ENCODE measurements around the gene DGKD. TPM values are rescaled to one million over a fixed set of nuclear protein-coding genes. Genes with fewer than 3 reads are reported as not detected.

DGKD gene
- total and polyA plus RNA-seq, 9 of the 15 experiments (the other 6 are each of a cell fraction or from before 2014, with no cell fraction given): 0.52 to 29.5 (median 10.6) TPM

DNA sequence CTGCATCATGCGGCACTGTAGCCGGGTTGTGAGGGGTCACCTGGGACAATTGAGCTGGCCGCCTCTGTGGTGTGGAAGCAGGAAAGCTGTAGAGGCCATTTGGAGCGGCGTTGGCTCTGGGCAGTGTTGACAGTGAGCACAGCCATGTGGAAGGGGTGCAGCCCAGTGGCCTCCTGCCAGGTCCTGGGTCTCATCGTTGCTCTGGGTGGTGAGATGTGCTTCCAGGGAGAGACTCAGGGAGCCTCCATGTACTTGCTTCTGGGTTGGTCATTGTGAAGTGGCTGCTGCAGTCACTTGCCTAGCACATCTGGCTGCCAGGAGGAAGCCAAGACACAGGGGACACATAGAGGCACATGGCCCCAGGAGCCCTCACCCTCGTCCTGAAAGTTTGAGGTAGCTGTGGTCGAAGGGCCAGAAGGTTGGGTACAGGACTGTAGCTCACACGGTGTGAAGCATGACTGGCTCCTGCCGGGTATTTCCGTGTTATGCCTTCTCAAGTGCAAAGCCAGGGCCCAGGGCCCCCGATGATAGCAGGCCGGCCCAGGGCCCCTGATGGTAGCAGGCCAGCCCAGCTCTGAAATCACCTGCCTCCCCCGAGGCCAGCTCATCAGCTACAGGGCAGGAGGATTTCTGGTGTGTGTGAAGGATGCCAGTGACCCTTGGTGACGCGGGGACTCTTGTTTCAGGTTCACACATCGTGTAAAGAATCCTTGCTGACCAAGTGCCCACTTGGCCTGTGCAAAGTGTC is 82.6 kb downstream of the DGKD start:
- intact Hi-C loops (cut with micrococcal nuclease): no loop called here
- TF ChIP-seq PYGO2 (tag; IDR thresholded peaks at IDR 0.05): no peak
- TF ChIP-seq ZC3H4 (CRISPR knock-in tag; IDR thresholded peaks at IDR 0.05; ENCODE audit: borderline replicate concordance): no peak
- no peak for TF ChIP-seq EWSR1 (IDR thresholded peaks at IDR 0.05; ENCODE audit: borderline replicate concordance, low read depth, partially characterized antibody)
- TF ChIP-seq, protein P1, sequence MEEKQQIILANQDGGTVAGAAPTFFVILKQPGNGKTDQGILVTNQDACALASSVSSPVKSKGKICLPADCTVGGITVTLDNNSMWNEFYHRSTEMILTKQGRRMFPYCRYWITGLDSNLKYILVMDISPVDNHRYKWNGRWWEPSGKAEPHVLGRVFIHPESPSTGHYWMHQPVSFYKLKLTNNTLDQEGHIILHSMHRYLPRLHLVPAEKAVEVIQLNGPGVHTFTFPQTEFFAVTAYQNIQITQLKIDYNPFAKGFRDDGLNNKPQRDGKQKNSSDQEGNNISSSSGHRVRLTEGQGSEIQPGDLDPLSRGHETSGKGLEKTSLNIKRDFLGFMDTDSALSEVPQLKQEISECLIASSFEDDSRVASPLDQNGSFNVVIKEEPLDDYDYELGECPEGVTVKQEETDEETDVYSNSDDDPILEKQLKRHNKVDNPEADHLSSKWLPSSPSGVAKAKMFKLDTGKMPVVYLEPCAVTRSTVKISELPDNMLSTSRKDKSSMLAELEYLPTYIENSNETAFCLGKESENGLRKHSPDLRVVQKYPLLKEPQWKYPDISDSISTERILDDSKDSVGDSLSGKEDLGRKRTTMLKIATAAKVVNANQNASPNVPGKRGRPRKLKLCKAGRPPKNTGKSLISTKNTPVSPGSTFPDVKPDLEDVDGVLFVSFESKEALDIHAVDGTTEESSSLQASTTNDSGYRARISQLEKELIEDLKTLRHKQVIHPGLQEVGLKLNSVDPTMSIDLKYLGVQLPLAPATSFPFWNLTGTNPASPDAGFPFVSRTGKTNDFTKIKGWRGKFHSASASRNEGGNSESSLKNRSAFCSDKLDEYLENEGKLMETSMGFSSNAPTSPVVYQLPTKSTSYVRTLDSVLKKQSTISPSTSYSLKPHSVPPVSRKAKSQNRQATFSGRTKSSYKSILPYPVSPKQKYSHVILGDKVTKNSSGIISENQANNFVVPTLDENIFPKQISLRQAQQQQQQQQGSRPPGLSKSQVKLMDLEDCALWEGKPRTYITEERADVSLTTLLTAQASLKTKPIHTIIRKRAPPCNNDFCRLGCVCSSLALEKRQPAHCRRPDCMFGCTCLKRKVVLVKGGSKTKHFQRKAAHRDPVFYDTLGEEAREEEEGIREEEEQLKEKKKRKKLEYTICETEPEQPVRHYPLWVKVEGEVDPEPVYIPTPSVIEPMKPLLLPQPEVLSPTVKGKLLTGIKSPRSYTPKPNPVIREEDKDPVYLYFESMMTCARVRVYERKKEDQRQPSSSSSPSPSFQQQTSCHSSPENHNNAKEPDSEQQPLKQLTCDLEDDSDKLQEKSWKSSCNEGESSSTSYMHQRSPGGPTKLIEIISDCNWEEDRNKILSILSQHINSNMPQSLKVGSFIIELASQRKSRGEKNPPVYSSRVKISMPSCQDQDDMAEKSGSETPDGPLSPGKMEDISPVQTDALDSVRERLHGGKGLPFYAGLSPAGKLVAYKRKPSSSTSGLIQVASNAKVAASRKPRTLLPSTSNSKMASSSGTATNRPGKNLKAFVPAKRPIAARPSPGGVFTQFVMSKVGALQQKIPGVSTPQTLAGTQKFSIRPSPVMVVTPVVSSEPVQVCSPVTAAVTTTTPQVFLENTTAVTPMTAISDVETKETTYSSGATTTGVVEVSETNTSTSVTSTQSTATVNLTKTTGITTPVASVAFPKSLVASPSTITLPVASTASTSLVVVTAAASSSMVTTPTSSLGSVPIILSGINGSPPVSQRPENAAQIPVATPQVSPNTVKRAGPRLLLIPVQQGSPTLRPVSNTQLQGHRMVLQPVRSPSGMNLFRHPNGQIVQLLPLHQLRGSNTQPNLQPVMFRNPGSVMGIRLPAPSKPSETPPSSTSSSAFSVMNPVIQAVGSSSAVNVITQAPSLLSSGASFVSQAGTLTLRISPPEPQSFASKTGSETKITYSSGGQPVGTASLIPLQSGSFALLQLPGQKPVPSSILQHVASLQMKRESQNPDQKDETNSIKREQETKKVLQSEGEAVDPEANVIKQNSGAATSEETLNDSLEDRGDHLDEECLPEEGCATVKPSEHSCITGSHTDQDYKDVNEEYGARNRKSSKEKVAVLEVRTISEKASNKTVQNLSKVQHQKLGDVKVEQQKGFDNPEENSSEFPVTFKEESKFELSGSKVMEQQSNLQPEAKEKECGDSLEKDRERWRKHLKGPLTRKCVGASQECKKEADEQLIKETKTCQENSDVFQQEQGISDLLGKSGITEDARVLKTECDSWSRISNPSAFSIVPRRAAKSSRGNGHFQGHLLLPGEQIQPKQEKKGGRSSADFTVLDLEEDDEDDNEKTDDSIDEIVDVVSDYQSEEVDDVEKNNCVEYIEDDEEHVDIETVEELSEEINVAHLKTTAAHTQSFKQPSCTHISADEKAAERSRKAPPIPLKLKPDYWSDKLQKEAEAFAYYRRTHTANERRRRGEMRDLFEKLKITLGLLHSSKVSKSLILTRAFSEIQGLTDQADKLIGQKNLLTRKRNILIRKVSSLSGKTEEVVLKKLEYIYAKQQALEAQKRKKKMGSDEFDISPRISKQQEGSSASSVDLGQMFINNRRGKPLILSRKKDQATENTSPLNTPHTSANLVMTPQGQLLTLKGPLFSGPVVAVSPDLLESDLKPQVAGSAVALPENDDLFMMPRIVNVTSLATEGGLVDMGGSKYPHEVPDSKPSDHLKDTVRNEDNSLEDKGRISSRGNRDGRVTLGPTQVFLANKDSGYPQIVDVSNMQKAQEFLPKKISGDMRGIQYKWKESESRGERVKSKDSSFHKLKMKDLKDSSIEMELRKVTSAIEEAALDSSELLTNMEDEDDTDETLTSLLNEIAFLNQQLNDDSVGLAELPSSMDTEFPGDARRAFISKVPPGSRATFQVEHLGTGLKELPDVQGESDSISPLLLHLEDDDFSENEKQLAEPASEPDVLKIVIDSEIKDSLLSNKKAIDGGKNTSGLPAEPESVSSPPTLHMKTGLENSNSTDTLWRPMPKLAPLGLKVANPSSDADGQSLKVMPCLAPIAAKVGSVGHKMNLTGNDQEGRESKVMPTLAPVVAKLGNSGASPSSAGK (IDR thresholded peaks at IDR 0.05): no peak
- TF ChIP-seq, protein P2, sequence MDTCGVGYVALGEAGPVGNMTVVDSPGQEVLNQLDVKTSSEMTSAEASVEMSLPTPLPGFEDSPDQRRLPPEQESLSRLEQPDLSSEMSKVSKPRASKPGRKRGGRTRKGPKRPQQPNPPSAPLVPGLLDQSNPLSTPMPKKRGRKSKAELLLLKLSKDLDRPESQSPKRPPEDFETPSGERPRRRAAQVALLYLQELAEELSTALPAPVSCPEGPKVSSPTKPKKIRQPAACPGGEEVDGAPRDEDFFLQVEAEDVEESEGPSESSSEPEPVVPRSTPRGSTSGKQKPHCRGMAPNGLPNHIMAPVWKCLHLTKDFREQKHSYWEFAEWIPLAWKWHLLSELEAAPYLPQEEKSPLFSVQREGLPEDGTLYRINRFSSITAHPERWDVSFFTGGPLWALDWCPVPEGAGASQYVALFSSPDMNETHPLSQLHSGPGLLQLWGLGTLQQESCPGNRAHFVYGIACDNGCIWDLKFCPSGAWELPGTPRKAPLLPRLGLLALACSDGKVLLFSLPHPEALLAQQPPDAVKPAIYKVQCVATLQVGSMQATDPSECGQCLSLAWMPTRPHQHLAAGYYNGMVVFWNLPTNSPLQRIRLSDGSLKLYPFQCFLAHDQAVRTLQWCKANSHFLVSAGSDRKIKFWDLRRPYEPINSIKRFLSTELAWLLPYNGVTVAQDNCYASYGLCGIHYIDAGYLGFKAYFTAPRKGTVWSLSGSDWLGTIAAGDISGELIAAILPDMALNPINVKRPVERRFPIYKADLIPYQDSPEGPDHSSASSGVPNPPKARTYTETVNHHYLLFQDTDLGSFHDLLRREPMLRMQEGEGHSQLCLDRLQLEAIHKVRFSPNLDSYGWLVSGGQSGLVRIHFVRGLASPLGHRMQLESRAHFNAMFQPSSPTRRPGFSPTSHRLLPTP (IDR thresholded peaks at IDR 0.05; ENCODE audit: borderline replicate concordance, extremely low read depth, insufficient read length): no peak
- no peak for TF ChIP-seq KDM1A (IDR thresholded peaks at IDR 0.05)
- no peak for TF ChIP-seq ARID1B (IDR thresholded peaks at IDR 0.05)

More for the DNA sequence above, 82.6 kb downstream of the DGKD start:
- Histone ChIP-seq H2AFZ (ENCODE audit: low read depth, low read length) (no peak overlapping the region), H3K79me2 (ENCODE audit: control insufficient read depth, insufficient read depth, low read length) (no peaks in the 10 kb centered on the region), H3K9me1 (ENCODE audit: control insufficient read depth, insufficient read depth, low read length) (no peaks in the 10 kb centered on the region), H3K4me2 (ENCODE audit: insufficient read depth, low read length) (no peak overlapping the region), H3K9ac (ENCODE audit: insufficient read depth in 1 of 2, low read depth in 2 of 2, low read length in 2 of 2) (no peak overlapping the region), H3K4me1 (replicated peaks in 1 of 2; ENCODE audit: control insufficient read depth in 2 of 2, insufficient read depth in 2 of 2, low read length in 2 of 2) (no peaks in the 10 kb centered on the region; a peak in 2 of 5 replicates), H3K36me3 (ENCODE audit: control insufficient read depth, insufficient read depth, low read length) (peaks cover 37% of the 10 kb centered on the region; the same call in 2 of the 3 replicates), H4K20me1 (replicated peaks; ENCODE audit: control insufficient read depth, insufficient read depth, low read length) (no peaks in the 10 kb centered on the region), H3K4me3 (no peak overlapping the region), H3K27me3 (ENCODE audit: control insufficient read depth in 2 of 2, insufficient read depth in 2 of 2, low read length in 2 of 2) (no peaks in the 10 kb centered on the region), H3K9me3 (replicated peaks; ENCODE audit: control insufficient read depth, insufficient read depth, low read depth, low read length) (no peaks in the 10 kb centered on the region), H3K27ac (ENCODE audit: extremely low read depth, low read depth, low read length) (no peak overlapping the region)
- no peak for FAIRE-seq
- ChIA-PET POLR2A (no interaction called here), CTCF (ENCODE audit: low intra/inter-chr PET ratio) (no interaction called here)
- DNase-seq (ENCODE audit: extremely low read depth in 1 of 4, low spot score in 3 of 4): no peak
- 97% methylated on average over 14 of the region's 17 CpGs for WGBS (ENCODE audit: insufficient coverage, low coverage, missing lambda C conversion rate)
- in situ Hi-C loops (cut with MboI): no loop called here
- ATAC-seq: no peak
- BruUV-seq (replicated peaks): no TSS peak
